ENCODE measurements around the gene IKZF1.

- TF ChIP-seq, protein P1, sequence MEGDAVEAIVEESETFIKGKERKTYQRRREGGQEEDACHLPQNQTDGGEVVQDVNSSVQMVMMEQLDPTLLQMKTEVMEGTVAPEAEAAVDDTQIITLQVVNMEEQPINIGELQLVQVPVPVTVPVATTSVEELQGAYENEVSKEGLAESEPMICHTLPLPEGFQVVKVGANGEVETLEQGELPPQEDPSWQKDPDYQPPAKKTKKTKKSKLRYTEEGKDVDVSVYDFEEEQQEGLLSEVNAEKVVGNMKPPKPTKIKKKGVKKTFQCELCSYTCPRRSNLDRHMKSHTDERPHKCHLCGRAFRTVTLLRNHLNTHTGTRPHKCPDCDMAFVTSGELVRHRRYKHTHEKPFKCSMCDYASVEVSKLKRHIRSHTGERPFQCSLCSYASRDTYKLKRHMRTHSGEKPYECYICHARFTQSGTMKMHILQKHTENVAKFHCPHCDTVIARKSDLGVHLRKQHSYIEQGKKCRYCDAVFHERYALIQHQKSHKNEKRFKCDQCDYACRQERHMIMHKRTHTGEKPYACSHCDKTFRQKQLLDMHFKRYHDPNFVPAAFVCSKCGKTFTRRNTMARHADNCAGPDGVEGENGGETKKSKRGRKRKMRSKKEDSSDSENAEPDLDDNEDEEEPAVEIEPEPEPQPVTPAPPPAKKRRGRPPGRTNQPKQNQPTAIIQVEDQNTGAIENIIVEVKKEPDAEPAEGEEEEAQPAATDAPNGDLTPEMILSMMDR (IDR thresholded peaks at IDR 0.05 in 2 of 3, conservative IDR thresholded peaks at IDR 0.05 in 1 of 3; ENCODE audit: borderline replicate concordance in 1 of 3, insufficient read depth in 1 of 3, low read depth in 2 of 3, low read length in 2 of 3): no peak
- TF ChIP-seq POLR2A (IDR thresholded peaks at IDR 0.05; ENCODE audit: borderline replicate concordance, extremely low read depth, insufficient read depth, insufficient read length): no peak
- TF ChIP-seq, protein P2, sequence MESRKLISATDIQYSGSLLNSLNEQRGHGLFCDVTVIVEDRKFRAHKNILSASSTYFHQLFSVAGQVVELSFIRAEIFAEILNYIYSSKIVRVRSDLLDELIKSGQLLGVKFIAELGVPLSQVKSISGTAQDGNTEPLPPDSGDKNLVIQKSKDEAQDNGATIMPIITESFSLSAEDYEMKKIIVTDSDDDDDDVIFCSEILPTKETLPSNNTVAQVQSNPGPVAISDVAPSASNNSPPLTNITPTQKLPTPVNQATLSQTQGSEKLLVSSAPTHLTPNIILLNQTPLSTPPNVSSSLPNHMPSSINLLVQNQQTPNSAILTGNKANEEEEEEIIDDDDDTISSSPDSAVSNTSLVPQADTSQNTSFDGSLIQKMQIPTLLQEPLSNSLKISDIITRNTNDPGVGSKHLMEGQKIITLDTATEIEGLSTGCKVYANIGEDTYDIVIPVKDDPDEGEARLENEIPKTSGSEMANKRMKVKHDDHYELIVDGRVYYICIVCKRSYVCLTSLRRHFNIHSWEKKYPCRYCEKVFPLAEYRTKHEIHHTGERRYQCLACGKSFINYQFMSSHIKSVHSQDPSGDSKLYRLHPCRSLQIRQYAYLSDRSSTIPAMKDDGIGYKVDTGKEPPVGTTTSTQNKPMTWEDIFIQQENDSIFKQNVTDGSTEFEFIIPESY (IDR thresholded peaks at IDR 0.05; ENCODE audit: extremely low read depth, insufficient replicate concordance, low read length): no peak
- no peak for TF ChIP-seq ZFX (IDR thresholded peaks at IDR 0.05)
Measured at GRCh38 chr7:50411332-50411731, 106.8 kb downstream of the IKZF1 start.
